Activated CD4-positive, alpha-beta T cell treated with anti-CD3 and anti-CD28 coated beads for 24 hours (primary cell): ENCODE results near the gene TAC3.
A peak's percentile ranks its signal among the peaks of the same experiment; 100 is the strongest.
"Not testable (repeated sequence)": the region's sequence is repeated elsewhere in the genome, so short reads cannot be mapped to it uniquely, and the experiment has no call there.

Source experiments
- DNase-seq, 2 donors: peaks; one replicate each; pipeline ENCODE4 v3.0.0-alpha.2; 2020; ENCODE audit warnings: low read depth in 2 of 2

The TAC3 gene

DNA sequence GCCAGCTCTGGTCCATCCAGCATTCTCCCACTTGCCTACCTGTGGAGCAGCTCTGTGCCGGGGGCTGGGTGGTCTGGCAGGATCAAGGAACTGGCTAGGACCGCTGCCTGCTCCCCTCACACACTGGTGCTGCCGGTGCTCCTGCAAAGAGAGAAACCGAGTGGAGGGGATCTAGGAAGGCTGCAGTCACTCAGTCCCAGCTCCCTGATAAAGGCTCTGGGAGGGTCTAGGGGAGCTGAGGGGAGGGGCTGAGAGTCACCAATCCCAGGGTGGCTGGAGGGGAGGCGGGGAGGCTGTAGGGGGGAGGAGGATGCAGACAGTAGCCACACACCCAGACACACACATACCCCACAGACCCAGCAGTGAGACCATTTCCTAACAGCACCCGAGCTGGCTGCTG lies at the start of gene TAC3:
Gene TAC3 (minus strand): TSS at position 182 of the 400 bp plus-strand sequence. CDS start 732 bp downstream, outside the sequence.
- DNase-seq = no peak

GRCh38 chr12:57063991-57064685 lies 47.8 kb upstream of the TAC3 start:
- peak in 1 of 2 donors; percentile 35 for DNase-seq

DNA sequence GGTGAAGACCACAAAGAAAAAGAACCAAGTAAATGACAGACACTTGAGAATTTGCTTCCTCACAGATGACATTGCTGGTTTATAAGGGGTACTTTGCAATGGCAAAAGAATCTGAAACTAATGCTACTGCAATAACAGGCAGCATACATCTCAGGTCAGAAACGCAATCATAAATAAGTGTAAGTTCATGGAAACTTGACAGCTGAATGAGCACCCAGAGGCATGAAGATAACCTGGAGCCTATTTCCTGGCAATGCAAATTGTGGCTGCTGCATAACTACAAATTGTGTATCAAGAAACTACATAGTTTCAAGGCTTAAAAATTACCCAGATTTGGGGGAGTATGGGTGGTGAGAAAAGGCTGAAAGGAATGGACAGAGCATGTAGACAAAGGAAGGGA lies 42.1 kb upstream of the TAC3 start:
- DNase-seq = no peak

DNA sequence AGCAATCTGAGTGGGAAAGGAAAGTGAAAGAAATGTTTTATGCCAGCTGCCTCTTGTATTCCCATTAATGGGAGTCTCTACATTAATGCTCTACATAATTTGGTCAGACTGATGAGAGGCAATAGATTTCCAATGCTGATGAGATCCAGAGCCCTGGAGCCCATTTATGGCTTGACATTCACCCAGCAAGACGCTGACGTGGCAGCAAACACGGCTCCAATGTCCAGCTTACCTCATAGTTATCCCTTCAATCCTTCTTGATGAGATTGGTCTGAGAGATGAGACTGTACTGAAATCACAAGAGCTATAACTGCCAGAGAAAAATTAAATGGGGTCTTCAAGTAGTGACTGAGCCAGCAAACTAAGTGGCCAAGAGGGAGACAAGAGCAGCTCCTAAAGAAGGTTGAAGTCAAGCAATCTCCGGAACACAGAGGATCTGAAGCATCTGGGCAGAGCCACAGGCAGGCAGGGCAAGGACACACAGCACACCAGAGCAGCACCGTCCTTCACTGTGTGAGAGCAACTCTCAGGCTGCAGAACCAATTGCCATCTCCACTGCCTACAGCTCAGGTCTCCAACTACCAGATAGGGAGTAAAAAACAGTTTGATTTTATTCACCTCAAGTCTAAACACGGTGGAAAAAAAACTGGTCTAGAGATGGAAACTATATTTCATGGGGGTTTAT lies 40.9 kb upstream of the TAC3 start:
- DNase-seq = no peak

- DNase-seq = no peak
Measured at GRCh38 chr12:57055824-57056223, 39.5 kb upstream of the TAC3 start.

GRCh38 chr12:57053901-57054300 lies 37.6 kb upstream of the TAC3 start:
- DNase-seq = not testable (repeated sequence)

DNA sequence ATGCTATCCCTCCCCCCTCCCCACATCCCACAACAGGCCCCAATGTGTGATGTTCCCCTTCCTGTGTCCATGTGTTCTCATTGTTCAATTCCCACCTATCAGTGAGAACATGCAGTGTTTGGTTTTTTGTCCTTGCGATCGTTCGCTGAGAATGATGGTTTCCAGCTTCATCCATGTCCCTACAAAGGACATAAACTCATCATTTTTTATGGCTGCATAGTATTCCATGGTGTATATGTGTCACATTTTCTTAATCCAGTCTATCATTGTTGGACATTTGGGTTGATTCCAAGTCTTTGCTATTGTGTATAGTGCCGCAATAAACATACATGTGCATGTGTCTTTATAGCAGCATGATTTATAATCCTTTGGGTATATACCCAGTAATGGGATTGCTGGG lies 36.8 kb upstream of the TAC3 start:
- DNase-seq = not testable (repeated sequence)

DNA sequence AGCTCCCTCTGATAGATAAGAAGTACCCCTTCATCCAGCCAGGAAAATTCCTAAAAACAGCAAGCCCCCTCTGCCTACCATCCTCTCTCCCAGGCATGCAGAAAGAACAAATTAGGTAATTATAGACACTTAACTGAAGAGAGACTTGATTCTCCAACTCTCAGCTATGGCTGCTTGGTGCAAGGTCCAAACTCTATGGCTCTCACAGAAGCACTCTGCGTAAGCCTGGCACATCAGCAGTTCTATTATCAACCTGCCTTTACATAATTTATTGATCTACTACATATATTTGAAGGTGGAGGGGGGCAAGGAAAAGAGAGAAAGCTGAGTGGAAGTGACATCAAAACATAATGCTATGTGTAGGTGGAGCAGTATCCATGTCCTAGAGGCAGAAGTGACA lies 34.7 kb upstream of the TAC3 start:
- DNase-seq = no peak

DNA sequence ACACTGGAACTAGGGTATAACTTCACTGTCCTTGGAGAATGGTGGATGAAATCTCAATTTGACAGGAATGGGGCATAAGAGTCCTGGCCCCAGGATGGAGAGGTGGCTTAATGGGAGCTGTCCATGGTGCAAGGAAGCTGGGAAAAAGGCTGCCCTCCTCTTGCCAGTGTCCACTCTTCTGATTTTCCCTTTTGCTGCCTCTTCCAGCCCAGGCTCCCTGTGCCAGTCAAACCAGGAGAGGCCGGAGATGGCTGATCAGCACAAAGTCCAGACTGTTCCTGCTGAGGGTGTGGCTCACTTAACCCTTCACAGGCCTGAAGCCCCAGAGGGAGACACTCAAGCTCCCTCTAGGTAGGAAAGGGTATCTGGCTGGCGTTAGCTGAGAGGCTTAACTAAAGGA lies 33.6 kb upstream of the TAC3 start, which contains the start of gene MYO1A:
Gene MYO1A (minus strand): TSS at position 240 of the 400 bp plus-strand sequence. CDS start 1,806 bp downstream, outside the sequence.
- no peak for DNase-seq

DNA sequence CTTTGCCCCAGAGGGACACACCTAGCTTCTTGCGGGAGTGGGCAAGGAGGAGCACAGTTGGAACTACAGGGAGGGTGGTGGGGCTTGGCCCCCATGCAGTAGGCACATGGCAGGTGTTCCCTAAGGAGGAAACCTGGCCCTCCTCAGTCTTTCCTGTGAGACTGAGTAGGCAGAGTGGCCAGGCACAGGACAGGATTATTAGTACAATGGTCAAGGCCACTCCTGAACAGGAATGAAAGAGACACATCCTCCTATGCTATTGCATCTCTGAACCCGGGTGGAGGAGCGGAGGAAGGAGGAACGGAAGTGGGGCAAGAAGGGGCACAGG lies 32.8 kb upstream of the TAC3 start:
- no peak for DNase-seq

- DNase-seq = no peak
Measured at GRCh38 chr12:57048423-57049118, 32.2 kb upstream of the TAC3 start.

DNA sequence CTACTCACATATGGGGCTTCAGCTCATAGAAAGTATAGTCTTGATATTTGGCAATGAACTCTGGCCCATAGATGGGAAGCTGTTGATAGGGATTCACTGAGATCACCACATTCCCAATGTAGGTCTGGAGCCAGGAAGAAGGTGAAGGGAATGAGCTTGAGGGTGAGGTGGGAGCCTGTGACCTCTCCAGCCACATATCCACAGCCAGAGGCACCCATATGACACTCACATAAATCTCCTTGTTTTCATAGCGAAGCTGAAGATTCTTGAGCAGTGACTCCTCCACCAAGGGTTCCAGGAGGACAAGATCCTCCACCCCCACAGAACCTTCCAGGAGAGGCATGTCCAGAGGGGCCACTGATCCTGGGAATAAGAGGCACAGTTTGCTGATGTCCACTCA lies 31.7 kb upstream of the TAC3 start:
- DNase-seq = no peak

- DNase-seq = no peak
Measured at GRCh38 chr12:57046947-57047890, 30.9 kb upstream of the TAC3 start.

GRCh38 chr12:57046086-57046791 lies 29.9 kb upstream of the TAC3 start:
- no peak for DNase-seq

DNA sequence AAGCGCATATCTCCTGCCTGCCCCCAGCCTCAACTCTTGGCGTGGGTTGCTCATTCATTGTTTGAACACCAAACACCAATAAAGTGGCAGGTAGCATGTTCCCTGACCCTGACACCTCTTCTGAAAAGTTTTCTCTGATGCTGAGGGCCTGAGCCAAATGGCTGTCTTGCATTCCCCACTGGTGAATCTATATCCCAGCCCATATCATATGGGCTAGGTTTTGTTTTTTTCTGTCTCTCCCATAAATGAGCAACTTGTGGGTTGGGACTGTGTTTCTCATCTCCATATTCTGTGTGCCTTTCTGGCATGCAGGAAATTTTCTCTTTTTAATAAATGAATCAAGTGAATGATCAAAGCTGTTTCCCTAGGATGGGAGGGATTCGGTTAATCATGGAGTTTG lies 28.6 kb upstream of the TAC3 start:
- DNase-seq = no peak

GRCh38 chr12:57044468-57044867 lies 28.1 kb upstream of the TAC3 start:
- DNase-seq = no peak

DNA sequence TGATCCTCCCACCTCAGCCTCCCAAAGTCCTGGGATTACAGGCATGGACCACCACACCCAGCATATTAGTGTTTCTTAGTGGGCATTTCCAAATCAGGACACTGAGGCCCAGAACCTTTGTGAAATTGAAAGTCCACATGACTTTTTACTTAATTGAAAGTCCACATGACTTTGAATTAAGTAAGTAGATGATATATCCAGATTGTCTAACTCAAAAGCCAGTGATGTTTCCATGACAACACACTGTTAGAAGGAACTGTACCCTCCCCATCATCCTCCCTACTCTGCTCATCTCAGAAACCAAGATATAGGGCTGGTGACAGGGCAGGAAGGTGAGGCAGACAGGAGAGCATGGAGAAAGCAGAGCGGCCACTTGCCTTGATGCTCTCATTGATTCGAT lies 26.4 kb upstream of the TAC3 start:
- no peak for DNase-seq

GRCh38 chr12:57040750-57041149 lies 24.4 kb upstream of the TAC3 start:
- no peak for DNase-seq

DNA sequence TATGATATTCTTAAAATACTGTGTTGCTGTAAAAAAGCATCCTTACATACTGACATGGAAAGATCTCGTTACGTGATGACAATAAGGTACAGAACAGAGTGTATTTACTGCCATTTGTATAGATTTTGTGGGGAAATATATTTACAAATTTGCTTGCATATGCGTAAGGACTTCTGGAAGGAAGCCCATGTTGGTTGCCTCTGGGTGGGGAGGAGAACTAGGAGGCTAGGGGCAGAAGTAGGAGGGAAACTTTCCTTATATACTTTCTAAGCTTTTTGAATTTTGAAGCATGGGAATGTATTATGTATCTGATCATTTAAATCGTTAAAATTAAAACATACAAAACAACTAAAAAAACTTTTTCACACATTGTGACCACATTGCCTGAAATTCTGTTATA lies 23.9 kb upstream of the TAC3 start:
- no peak for DNase-seq

GRCh38 chr12:57039016-57039798 lies 22.9 kb upstream of the TAC3 start:
- DNase-seq = no peak
